Measurements from ENCODE around the gene MUC22.

GRCh38 chr6:31079656-31080261 lies 69.5 kb downstream of the MUC22 start:
- no peak for TF ChIP-seq POLR2AphosphoS5 (IDR thresholded peaks at IDR 0.05; ENCODE audit: borderline replicate concordance, low read depth, low read length)
- no peak for TF ChIP-seq EZH2 (IDR thresholded peaks at IDR 0.05)
- no peak for TF ChIP-seq FOXP2 (optimal IDR thresholded peaks at IDR 0.05; ENCODE audit: control extremely low read depth, extremely low read length, insufficient read depth)

All from SK-N-MC (cell line).